GM19452 (cell line): ENCODE data around the gene ST3GAL3.
"Not testable (repeated sequence)": the region's sequence is repeated elsewhere in the genome, so short reads cannot be mapped to it uniquely, and the experiment has no call there.

Experiments used
- ATAC-seq: cut with Tn5 transposase; IDR thresholded peaks from one replicate; pipeline ENCODE4 v1.9.1; 2021; ENCODE audit not compliant: unreplicated experiment

ST3GAL3 gene

DNA sequence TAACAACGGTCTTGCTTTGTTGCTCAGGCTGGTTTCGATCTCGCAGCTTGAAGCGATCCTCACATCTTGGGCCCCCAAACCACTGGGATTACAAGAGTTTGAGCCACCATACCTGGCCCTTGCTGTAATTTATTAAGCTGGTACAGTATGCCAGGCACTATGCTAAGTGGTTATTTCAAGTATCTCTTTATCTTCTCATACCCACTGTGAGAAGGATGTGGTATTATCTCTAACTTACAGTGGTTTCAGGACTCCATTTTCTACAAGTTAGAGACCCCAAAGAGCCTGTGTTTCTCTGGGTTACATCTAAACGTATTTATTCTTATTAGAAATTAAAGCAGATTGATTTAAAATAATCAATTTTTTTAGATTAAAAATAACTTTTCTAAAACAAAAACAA, 8.1 kb upstream of the ST3GAL3 start:
- no peak for ATAC-seq

GRCh38 chr1:43703836-43704235, 3.5 kb upstream of the ST3GAL3 start:
- no peak for ATAC-seq

DNA sequence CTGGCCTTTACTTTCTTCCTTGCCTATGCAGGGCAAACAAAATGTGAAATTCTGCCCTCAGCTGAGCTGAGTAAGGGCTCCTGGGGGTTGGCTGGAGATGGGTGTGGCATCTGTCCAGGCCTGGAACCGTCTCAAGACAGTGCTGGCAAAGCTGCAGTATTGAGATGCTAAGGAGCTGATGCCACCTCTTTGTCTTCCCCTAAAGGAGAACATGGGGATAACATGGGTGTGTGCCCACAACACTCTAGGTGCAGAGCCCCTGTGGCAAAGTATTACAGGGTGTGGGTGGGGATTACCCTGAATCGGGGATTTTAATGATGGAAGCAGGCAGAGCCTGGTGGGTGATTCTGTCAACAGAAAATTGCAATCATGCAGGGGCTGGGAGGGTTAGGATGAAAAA, 2.5 kb upstream of the ST3GAL3 start:
- no peak for ATAC-seq

GRCh38 chr1:43705334-43705733, 2.0 kb upstream of the ST3GAL3 start:
- no peak for ATAC-seq

GRCh38 chr1:43705982-43706597, 1.2 kb upstream of the ST3GAL3 start:
- ATAC-seq: no peak

GRCh38 chr1:43706598-43707189, 642 bp upstream of the ST3GAL3 start:
- no peak for ATAC-seq

DNA sequence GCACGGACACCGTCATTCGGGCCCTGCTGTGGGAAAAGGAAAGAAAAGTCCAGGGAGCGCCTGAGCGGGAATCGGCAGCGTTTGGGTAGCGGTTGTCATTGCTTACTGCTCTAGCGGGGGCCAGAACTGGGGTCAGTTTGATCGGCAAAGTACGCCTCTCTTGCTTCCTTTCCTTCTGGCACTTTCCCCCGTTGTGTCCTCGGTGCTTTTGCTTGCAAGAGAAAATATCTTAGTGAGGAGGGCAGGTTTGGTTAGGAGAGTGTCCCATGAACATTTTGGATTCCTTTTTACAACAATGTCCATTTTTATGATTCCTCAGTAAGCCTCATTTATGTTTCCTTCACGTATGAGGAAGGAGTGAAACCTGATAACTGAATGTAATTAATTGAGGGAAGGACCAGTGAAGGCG, 670 bp downstream of the ST3GAL3 start:
- ATAC-seq: no peak

DNA sequence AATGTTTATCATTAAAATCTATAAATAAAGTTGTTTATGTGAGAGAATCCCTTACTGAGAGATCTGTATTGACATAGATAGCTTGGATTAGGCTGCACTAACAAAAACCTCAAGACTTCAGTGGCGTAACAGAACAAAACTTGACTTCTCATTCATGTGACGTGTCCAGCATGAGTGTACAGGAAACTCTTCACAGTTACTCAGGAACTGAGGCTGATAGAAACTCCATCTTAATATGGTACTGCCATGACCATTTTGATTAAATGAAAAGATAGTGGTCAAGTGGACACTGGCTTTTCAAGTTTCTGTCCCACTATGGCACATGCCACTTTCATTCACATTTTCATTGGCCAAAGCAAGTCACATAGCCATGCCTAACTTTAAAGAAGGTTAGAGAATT, 3.7 kb downstream of the ST3GAL3 start:
- no peak for ATAC-seq

DNA sequence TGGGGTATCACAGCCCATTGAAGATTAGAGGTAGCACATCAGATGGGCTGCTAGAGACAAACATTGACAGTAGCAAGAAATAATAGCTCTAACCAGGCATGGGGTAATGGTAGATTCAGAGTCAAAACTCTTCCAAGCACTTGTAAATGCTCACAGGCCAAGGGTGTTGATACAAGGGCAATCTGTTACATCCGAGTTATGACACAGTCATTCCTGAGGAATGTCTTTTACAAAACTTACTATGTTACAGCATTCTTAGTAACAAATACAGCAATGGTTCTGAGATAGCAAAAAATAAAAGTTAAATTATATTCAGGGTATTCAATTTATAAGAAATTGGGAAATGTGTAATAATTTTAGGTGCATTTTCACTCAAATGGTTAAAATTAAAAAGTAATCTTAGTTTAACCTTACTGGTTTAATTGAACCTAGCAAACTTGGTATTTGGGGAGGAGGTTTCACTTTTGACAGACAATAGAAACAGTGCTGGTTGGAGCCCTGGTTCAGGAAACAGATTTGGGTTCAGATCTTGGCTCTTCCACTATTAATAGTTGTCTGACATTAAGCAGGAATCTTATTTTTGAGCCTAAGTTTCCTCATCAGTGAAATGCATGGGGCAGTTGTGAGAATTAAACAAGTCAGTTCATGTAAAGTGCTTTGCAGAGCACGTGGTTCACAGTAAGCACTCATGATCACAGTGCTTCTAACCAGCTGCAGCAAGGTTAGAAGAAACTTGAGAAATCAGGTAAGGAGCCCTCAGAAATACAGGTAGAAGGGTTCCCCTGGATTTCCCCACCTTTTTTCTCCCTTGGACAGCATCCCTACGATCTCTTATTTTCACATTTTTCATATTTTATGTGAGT, 4.4 kb downstream of the ST3GAL3 start:
- no peak for ATAC-seq

DNA sequence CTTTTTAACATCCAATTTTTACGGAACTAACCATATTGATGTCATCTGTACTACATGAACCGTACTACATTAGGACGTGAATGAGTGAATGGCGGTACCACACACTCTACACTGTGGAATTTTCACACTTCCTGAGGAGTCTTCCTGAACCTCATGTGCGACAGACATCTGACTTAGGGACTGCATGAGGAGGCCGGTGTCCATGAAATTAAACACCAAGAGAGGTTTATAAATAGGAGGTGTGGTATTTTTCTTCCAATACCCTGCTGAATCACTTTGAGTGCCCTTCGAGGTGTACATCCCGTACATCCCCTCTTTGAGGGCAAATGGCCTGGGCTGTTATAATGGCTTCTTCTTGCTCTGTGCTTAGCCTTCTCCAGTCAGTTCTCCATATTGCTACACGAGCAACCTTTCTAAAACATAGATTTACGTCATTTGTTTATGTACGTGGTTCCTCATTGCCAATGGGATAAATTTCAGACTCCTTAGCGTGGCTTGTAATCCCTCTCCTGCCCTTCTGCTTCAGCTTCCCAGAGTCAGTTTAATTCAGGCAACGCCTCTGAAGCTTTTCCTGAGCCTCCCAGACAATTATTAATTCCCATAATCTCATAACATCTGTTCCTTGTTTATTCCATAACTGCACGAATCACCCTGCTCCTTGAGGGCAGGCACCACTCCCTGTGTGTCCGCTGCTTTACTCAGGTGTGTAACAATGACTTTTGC, 9.4 kb downstream of the ST3GAL3 start:
- ATAC-seq: no peak

- no peak for ATAC-seq
These were observed 11.7 kb downstream of the ST3GAL3 start for GRCh38 chr1:43719063-43719462.

DNA sequence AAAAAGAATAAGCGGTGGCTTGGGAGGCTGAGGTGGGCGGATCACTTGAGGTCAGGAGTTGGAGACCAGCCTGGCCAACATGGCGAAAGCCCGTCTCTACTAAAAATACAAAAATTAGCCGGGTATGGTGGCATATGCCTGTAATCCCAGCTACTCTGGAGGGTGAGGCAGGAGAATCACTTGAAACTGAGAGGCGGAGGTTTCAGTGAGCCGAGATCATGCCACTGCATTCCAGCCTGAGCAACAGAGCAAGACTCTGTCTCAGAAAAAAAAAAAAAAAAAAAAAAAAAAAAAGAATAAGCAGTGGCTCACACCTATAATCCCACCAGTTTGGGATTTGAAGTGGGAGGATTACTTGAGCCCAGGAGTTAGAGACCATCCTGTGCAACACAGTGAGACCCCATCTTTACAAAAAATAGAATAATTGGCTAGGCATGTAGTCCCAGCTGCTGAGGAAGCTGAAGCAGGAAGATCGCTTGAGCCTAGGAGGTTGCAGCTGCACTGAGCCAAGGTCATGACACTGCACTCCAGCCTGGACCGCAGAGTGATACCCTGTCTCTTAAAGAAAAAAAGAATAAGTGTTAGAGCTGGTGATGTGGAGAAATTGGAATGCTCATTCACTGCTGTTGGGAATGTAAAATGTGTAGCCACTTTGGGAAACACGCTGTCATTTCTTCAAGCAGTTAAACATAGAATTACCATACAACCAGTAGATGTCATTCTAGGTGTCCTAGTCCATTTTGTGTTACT, 12.5 kb downstream of the ST3GAL3 start:
- not testable (repeated sequence) for ATAC-seq

- ATAC-seq: no peak
These were observed 15.5 kb downstream of the ST3GAL3 start for GRCh38 chr1:43722810-43723209.

GRCh38 chr1:43729816-43730463, 22.6 kb downstream of the ST3GAL3 start:
- no peak for ATAC-seq

- ATAC-seq: no peak
These were observed 24.7 kb downstream of the ST3GAL3 start for GRCh38 chr1:43731867-43732531.

GRCh38 chr1:43736819-43737218, 29.5 kb downstream of the ST3GAL3 start:
- no peak for ATAC-seq

GRCh38 chr1:43742026-43742425, 34.7 kb downstream of the ST3GAL3 start:
- no peak for ATAC-seq

- ATAC-seq: no peak
These were observed 35.9 kb downstream of the ST3GAL3 start for GRCh38 chr1:43743206-43743605.

- no peak for ATAC-seq
These were observed 40.4 kb downstream of the ST3GAL3 start for GRCh38 chr1:43747736-43748135.

- ATAC-seq: no peak
These were observed 42.7 kb downstream of the ST3GAL3 start for GRCh38 chr1:43750083-43750482.
